A549 (cell line): Measurements from ENCODE around the gene FAM227B.

Source experiments
- CTCF ChIP-seq: fragments of >200 bp; sonication (Bioruptor Twin); formaldehyde crosslinking; IDR thresholded peaks from 3 replicates; pipeline ENCODE4 v1.5.1; 2016
- HMGXB4 ChIP-seq: fragments of 250-450 bp; sonication (Bioruptor Pico); IDR thresholded peaks from 2 replicates; pipeline ENCODE4 v1.5.0; 2021; ENCODE audit warnings: mild to moderate bottlenecking, moderate library complexity, borderline replicate concordance
- KDM5A ChIP-seq: fragments of 200-600 bp; sonication (generic); IDR thresholded peaks from 2 replicates; pipeline ENCODE4 v1.6.1; 2016; ENCODE audit warnings: antibody characterized with exemption, mild to moderate bottlenecking
- MAX ChIP-seq: IDR thresholded peaks from 2 replicates; pipeline ENCODE4 v1.6.1; 2012
- MYC ChIP-seq: IDR thresholded peaks from 2 replicates; pipeline ENCODE4 v1.6.1; 2012; ENCODE audit warnings: mild to moderate bottlenecking, inconsistent platforms, low read length, improper control_type of control experiment, borderline replicate concordance
- NPAS2 ChIP-seq: fragments of 250-450 bp; sonication (Bioruptor Pico); IDR thresholded peaks from 2 replicates; pipeline ENCODE4 v1.8.0; 2022; ENCODE audit warnings: mild to moderate bottlenecking, moderate library complexity, borderline replicate concordance
- POLR2A ChIP-seq: IDR thresholded peaks from 2 replicates; pipeline ENCODE4 v1.6.1; 2012; ENCODE audit warnings: mild to moderate bottlenecking, low read length
- RAD21 ChIP-seq, 2 experiments: fragments of >200 bp in 1 of 2; sonication (Bioruptor Twin) in 1 of 2; formaldehyde crosslinking in 1 of 2; IDR thresholded peaks in 1 of 2; conservative IDR thresholded peaks in 1 of 2; 2 replicates in 1 of 2; 3 replicates in 1 of 2; pipeline ENCODE4 v1.6.1; 2012 to 2018; ENCODE audit warnings: inconsistent platforms in 1 of 2
- RCOR1 ChIP-seq: fragments of 150-350 bp; IDR thresholded peaks from 2 replicates; pipeline ENCODE4 v1.6.1; 2014; ENCODE audit warnings: antibody characterized with exemption, low read length, low read depth
- TP53 ChIP-seq: fragments of 250-450 bp; sonication (Bioruptor Pico); IDR thresholded peaks from 2 replicates; pipeline ENCODE4 v1.5.0; 2021; ENCODE audit warnings: mild to moderate bottlenecking, moderate library complexity

DNA sequence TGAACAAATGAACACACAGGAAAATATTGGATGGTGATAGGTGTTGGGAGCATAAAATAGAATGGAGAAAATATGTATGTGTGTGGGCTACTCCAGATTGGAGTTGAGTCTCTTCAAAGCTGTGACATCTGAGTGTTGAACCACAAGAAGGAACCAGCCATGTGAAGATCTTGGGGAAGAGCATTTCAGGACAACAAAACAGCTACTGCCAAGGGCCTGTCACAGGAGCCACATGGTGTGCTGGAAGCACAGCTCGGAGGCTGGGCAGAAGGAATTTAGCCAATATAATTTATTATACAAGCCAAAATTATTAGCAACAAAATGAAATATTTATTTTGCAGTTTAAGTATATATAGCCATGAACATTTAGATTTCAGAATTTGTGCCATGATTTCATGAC lies 305.9 kb downstream of the FAM227B start:
- no peak for TF ChIP-seq POLR2A
- TF ChIP-seq RAD21 (conservative IDR thresholded peaks at IDR 0.05 in 1 of 2, IDR thresholded peaks at IDR 0.05 in 1 of 2) = no peak
- TF ChIP-seq TP53 (CRISPR knock-in tag) = no peak
- TF ChIP-seq CTCF = no peak
- TF ChIP-seq HMGXB4 (CRISPR knock-in tag) = no peak
- no peak for TF ChIP-seq NPAS2 (CRISPR knock-in tag)
- no peak for TF ChIP-seq RCOR1
- TF ChIP-seq MYC = no peak
- TF ChIP-seq MAX = no peak
- no peak for TF ChIP-seq KDM5A
